HepG2 (cell line): Measurements from ENCODE around the gene HTD2. TPM values are rescaled to one million over a fixed set of nuclear protein-coding genes. Genes with fewer than 3 reads are reported as not detected.

Experiments used
- AHR ChIP-seq: IDR thresholded peaks from 2 replicates; pipeline ENCODE4 v1.6.1; 2018; ENCODE audit warnings: missing genetic modification reagents, missing compliant biosample characterization
- ARID5B ChIP-seq: IDR thresholded peaks from 2 replicates; pipeline ENCODE4 v1.4.0; 2020; ENCODE audit warnings: mild to moderate bottlenecking, missing genetic modification reagents
- ATF5 ChIP-seq: sonication (generic); formaldehyde crosslinking; IDR thresholded peaks from 2 replicates; pipeline ENCODE4 v1.4.0; 2020; ENCODE audit warnings: mild to moderate bottlenecking, low read depth, missing genetic modification reagents
- ATF7 ChIP-seq, 2 experiments: fragments of 450-650 bp in 1 of 2; sonication (generic) in 1 of 2; formaldehyde crosslinking in 1 of 2; IDR thresholded peaks; 2 replicates each; pipeline versions ENCODE4 v1.4.0 to v1.6.1; 2016 to 2020; ENCODE audit warnings: antibody characterized with exemption in 1 of 2, mild to moderate bottlenecking in 1 of 2, missing genetic modification reagents in 1 of 2
- BRF2 ChIP-seq: sonication (generic); formaldehyde crosslinking; IDR thresholded peaks from 2 replicates; pipeline ENCODE4 v1.8.1; 2022; ENCODE audit warnings: mild to moderate bottlenecking, missing genetic modification reagents
- HIVEP1 ChIP-seq: sonication (generic); formaldehyde crosslinking; IDR thresholded peaks from 2 replicates; pipeline ENCODE4 v1.4.0; 2020; ENCODE audit warnings: mild to moderate bottlenecking, missing genetic modification reagents
- HNF4A ChIP-seq: sonication (generic); formaldehyde crosslinking; IDR thresholded peaks from 2 replicates; pipeline ENCODE4 v1.4.0; 2020; ENCODE audit warnings: missing genetic modification reagents
- KDM5B ChIP-seq: sonication (generic); formaldehyde crosslinking; IDR thresholded peaks from 2 replicates; pipeline ENCODE4 v1.4.0; 2020; ENCODE audit warnings: missing genetic modification reagents, mild to moderate bottlenecking, borderline replicate concordance
- KLF15 ChIP-seq: sonication (generic); formaldehyde crosslinking; IDR thresholded peaks from 2 replicates; pipeline ENCODE4 v1.8.1; 2023; ENCODE audit warnings: borderline replicate concordance, mild to moderate bottlenecking, inconsistent platforms, missing genetic modification reagents, mixed read lengths
- PAX8 ChIP-seq: sonication (generic); formaldehyde crosslinking; IDR thresholded peaks from 2 replicates; pipeline ENCODE4 v1.8.0; 2022; ENCODE audit warnings: mild to moderate bottlenecking, missing genetic modification reagents, borderline replicate concordance
- SP2 ChIP-seq: sonication (generic); formaldehyde crosslinking; IDR thresholded peaks from 2 replicates; pipeline ENCODE4 v1.5.1; 2020; ENCODE audit warnings: mild to moderate bottlenecking, missing genetic modification reagents
- SP5 ChIP-seq: IDR thresholded peaks from 2 replicates; pipeline ENCODE4 v1.6.1; 2016; ENCODE audit warnings: low read depth, borderline replicate concordance
- SRF ChIP-seq: IDR thresholded peaks from 2 replicates; pipeline ENCODE4 v1.6.1; 2011; ENCODE audit warnings: mild to moderate bottlenecking, low read depth, low read length, moderate library complexity
- SRY ChIP-seq: sonication (generic); formaldehyde crosslinking; IDR thresholded peaks from 2 replicates; pipeline ENCODE4 v1.8.0; 2022; ENCODE audit warnings: mild to moderate bottlenecking, missing genetic modification reagents
- TEF ChIP-seq: sonication (generic); formaldehyde crosslinking; IDR thresholded peaks from 2 replicates; pipeline ENCODE4 v1.5.0; 2020; ENCODE audit warnings: missing genetic modification reagents
- ZFP1 ChIP-seq: IDR thresholded peaks from 2 replicates; pipeline ENCODE4 v1.6.1; 2016
- ZNF800 ChIP-seq: sonication (generic); formaldehyde crosslinking; IDR thresholded peaks from 2 replicates; pipeline ENCODE4 v1.4.0; 2020; ENCODE audit warnings: missing genetic modification reagents
- ZSCAN20 ChIP-seq: sonication (generic); formaldehyde crosslinking; IDR thresholded peaks from 2 replicates; pipeline ENCODE4 v1.4.0; 2020; ENCODE audit warnings: missing genetic modification reagents, mild to moderate bottlenecking, borderline replicate concordance
- polyA plus RNA-seq, 8 experiments: library from polyadenylated mRNA; depleted of rRNA in 3 of 8; stranded (reverse) in 7 of 8; unstranded in 1 of 8; fragments of >200 nt; fragmentation: Illumina TruSeq in 4 of 8; extraction: Trizol in 4 of 8; gene quantifications; 2 replicates each; pipeline versions ENCODE4 v1.2.1 to v1.2.3, GENCODE V29; 2011 to 2016; ENCODE audit warnings: low read depth in 4 of 8, missing spikeins in 1 of 8, mixed read lengths in 1 of 8; ENCODE audit not compliant: insufficient read depth in 1 of 8
- total RNA-seq, 5 experiments: library from RNA; depleted of rRNA; stranded (reverse); fragments of >200 nt; fragmentation: Illumina TruSeq; extraction: Trizol; gene quantifications; 2 replicates each; pipeline ENCODE4 v1.2.3, GENCODE V29; 2016; ENCODE audit warnings: low read depth in 1 of 5

HTD2 gene
- total and polyA plus RNA-seq, 2 of the 13 experiments (the other 11 are each of a cell fraction or from before 2014, with no cell fraction given): 8.6 to 13.7 TPM

- TF ChIP-seq ARID5B (CRISPR knock-in tag) (peak; percentile 64), ZNF800 (CRISPR knock-in tag) (peak; percentile 81), BRF2 (CRISPR knock-in tag) (no peak), KLF15 (CRISPR knock-in tag) (no peak), SRY (CRISPR knock-in tag) (peak; percentile 94), KDM5B (CRISPR knock-in tag) (peak; percentile 87), SRF (0 out of 2 replicates have a peak, but pooled peaks have one; percentile 7), SP5 (CRISPR knock-in tag) (peak; percentile 60), SP2 (peak; percentile 82), ZSCAN20 (CRISPR knock-in tag) (0 out of 2 replicates have a peak, but pooled peaks have one; percentile 26), TEF (CRISPR knock-in tag) (0 out of 2 replicates have a peak, but pooled peaks have one; percentile 5), HNF4A (CRISPR knock-in tag) (no peak; the same call in 1 of the 2 replicates), HIVEP1 (CRISPR knock-in tag) (peak; percentile 80), AHR (CRISPR knock-in tag) (peak; percentile 71; the same call in 1 of the 2 replicates), ATF7 (IDR thresholded peaks at IDR 0.05) (peak; percentile 100), ATF7 (CRISPR knock-in tag; IDR thresholded peaks at IDR 0.05) (peak; percentile 98), ZFP1 (CRISPR knock-in tag) (peak; percentile 73; the same call in 1 of the 2 replicates), ATF5 (CRISPR knock-in tag) (no peak), PAX8 (CRISPR knock-in tag) (no peak)
Measured at GRCh38 chr3:58305882-58306711, at the start of gene HTD2, which contains the start of gene RPP14 (continued).
